ENCODE data around the gene WIPF1.

GRCh38 chr2:174574657-174575056 lies 22.9 kb downstream of the WIPF1 start:
- no peak for TF ChIP-seq RXRA (CRISPR knock-in tag; IDR thresholded peaks at IDR 0.05)
- TF ChIP-seq SMARCC2 (IDR thresholded peaks at IDR 0.05), result no peak
- no peak for TF ChIP-seq PATZ1 (CRISPR knock-in tag; IDR thresholded peaks at IDR 0.05)
- no peak for TF ChIP-seq MAX (IDR thresholded peaks at IDR 0.05)
- TF ChIP-seq EZH2 (conservative IDR thresholded peaks at IDR 0.05; ENCODE audit: low read depth, low read length), result no peak
- TF ChIP-seq ZNF441 (CRISPR knock-in tag; IDR thresholded peaks at IDR 0.05; ENCODE audit: borderline replicate concordance), result no peak
- no peak for TF ChIP-seq YY1 (IDR thresholded peaks at IDR 0.05; ENCODE audit: insufficient read depth, insufficient replicate concordance, low read depth, low read length)
